Stimulated activated naive CD8-positive, alpha-beta T cell treated with anti-CD3 and anti-CD28 coated beads, Interleukin-15, Interleukin-2, amounts not matched to agents 100 U/mL and 50 U/mL, for 24 hours (primary cell): ENCODE results near the gene ITPRIPL2.
A peak's percentile ranks its signal among the peaks of the same experiment; 100 is the strongest.

Source experiments
- ATAC-seq: fragments of 150-1000 bp; cut with Tn5 transposase; one replicate; pipeline ENCODE4 v1.10.0; 2021
- DNase-seq: peaks from one replicate; pipeline ENCODE4 v3.0.0; 2021

The ITPRIPL2 gene

GRCh38 chr16:19113577-19114358 is at the start of gene ITPRIPL2:
Gene ITPRIPL2 (plus strand): TSS chr16:19113964. CDS start chr16:19114462, 498 bp downstream.
- DNase-seq = peak; percentile 43
- peak; percentile 36 for ATAC-seq

- no peak for DNase-seq
- ATAC-seq = no peak
Measured at GRCh38 chr16:19066988-19067348, 46.8 kb upstream of the ITPRIPL2 start.

DNA sequence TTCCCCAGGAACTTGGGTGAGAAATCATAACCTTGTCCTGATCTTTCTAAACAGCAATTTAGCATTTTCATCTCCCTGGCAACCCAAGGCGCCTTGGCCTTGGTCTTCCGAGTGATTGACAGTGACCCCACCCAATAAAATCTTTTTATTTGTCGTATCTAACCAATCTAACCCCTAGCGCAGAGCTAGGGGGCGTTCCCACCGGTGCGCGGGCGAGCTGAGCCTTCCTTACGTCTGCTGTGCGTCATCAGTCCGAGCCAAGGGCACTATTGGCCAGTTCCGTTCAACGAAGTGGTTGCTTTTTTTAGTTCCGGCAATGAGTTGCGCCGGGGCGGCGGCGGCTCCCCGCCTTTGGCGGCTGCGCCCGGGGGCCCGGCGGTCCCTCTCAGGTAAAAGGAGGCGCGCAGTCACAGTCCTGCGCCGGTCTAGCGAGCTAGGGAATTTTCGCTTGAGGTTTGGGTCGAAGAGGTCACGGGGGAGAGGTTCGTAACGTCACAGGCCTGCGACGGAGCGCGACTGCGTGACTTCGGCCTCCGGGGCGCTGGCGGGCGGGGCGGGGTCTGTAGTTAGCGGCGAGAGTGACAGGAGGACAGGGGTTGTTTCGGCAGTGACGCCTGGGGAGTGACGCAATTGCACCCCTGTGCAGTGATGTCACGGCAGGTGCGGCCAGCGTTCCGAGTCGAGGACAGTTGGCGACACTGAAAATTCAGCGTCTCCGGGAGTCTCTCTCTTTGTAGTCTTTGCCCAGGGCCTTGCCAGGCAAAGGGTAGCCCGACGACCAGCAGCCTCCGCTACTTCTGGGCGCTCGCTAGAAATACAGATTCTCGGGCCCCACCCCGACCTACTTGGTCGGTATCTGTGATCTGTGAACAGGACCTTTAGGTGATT is 46.2 kb upstream of the ITPRIPL2 start, which contains the start of gene COQ7:
Gene COQ7, plus strand, starts transcription at position 266 of the 888 bp plus-strand sequence. Its CDS starts 51 bp downstream, at position 317.
- ATAC-seq = peak; percentile 93
- DNase-seq = peak; percentile 98

DNA sequence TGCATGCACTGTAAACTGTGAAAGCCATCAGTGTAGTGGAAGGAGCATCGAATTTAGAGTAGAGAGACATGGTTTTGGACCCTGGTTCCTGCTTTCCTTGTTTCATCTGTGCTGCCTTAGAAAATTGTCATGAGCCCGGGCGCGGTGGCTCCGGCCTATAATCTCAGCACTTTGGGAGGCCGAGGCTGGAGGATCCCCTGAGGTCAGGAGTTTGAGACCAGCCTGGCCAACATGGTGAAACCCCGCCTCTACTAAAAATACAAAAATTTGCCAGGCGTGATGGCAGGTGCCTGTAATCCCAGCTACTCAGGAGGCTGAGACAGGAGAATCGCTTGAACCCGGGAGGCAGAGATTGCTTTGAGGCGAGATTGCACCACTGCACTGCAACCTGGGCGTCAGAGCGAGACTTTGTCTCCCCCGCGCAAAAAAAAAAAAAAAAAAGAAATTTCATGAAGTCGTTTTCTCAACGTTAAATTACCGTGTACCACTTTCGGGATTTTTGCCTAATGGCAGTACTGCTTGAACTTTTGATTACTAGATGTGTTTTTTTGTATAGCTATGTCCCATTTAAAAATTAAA is 45.4 kb upstream of the ITPRIPL2 start:
- ATAC-seq = no peak
- DNase-seq = no peak

GRCh38 chr16:19071811-19072777 is 41.7 kb upstream of the ITPRIPL2 start:
- DNase-seq (peak; percentile 68), ATAC-seq (no peak)

- ATAC-seq = no peak
- DNase-seq = no peak
Measured at GRCh38 chr16:19073344-19073743, 40.4 kb upstream of the ITPRIPL2 start.

- ATAC-seq = no peak
- DNase-seq = no peak
Measured at GRCh38 chr16:19073863-19074262, 39.9 kb upstream of the ITPRIPL2 start.

GRCh38 chr16:19075511-19075910 is 38.3 kb upstream of the ITPRIPL2 start:
- ATAC-seq (no peak), DNase-seq (no peak)

- ATAC-seq (no peak), DNase-seq (no peak)
Measured at GRCh38 chr16:19077879-19078278, 35.9 kb upstream of the ITPRIPL2 start.

GRCh38 chr16:19083670-19084069 is 30.1 kb upstream of the ITPRIPL2 start:
- DNase-seq (no peak), ATAC-seq (no peak)

DNA sequence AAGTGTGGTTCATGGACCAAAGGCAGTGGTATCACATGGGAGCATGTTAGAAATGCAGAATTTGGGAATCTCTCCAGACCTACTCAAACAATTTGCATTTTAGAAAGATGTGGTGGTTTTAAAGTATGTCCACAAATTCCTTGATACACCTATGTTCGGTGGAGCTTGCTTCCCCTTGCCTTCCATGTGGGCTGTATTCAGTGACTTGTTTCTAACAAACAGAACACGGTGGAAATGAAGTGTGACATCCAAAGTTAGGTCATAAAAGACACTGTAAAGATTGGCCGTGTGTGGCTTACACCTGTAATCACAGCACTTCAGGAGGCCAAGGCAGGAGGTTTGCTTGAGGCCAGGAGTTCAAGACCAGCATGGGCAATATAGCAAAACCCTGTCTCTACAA is 29.6 kb upstream of the ITPRIPL2 start:
- ATAC-seq (no peak), DNase-seq (no peak)

- no peak for ATAC-seq
Measured at GRCh38 chr16:19084879-19085278, 28.9 kb upstream of the ITPRIPL2 start.

DNA sequence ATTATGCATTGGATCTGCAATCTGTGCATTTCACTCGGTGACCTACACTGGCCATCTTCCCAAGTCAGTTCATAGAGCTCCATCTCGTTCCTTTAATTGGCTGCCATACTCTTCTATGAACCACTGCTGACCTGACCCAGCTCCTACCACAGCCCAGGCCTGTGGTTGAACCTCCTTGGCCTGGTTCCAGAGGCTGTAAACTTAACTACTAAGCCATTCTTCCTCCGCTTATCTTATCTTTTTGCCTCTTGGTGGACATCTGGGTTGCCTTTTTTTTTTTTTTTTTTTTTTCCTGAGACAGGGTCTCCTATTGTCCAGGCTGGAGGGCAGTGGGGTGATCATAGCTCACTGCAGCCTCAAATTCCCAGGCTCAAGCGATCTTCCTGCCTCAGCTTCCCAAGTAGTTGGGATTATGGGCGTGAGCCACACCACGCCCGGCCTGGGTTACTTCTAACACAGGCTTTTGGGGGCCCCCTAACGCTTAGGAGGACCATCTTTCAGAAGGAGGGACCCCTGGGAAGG is 28.0 kb upstream of the ITPRIPL2 start:
- ATAC-seq (no peak), DNase-seq (no peak)

More at GRCh38 chr16:19084879-19085278, 28.9 kb upstream of the ITPRIPL2 start:
- DNase-seq = no peak

GRCh38 chr16:19086322-19087199 is 27.2 kb upstream of the ITPRIPL2 start:
- DNase-seq (peak; percentile 86), ATAC-seq (peak; percentile 98)

DNA sequence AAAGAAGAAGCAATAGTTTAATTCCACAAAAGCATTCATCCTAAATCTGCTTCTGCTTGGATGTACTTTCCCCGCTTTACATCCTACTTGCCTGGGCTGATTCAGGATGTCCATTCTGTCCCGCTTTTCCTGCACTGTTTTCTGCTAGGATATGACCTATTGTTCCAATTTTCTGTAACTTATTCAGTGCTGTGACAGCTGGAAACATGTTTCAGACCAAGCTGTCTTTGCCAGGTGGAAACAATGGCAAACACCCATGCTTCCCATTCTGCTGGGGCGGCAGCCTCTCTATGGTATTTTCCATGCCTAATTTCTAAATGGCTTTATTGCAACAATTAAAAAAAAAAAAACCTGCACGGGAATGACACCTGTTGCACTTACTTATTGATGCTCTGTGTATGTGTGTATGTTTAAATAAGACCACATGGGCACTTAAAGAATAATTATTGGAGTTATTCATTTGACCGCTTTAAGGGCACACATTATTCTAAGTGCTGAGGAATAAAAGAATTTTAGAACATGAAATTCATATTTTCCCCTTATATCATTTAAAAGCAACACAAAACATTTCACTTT is 25.3 kb upstream of the ITPRIPL2 start:
- ATAC-seq = no peak
- DNase-seq = no peak

GRCh38 chr16:19089410-19089955 is 24.3 kb upstream of the ITPRIPL2 start:
- no peak for DNase-seq
- ATAC-seq = no peak

DNA sequence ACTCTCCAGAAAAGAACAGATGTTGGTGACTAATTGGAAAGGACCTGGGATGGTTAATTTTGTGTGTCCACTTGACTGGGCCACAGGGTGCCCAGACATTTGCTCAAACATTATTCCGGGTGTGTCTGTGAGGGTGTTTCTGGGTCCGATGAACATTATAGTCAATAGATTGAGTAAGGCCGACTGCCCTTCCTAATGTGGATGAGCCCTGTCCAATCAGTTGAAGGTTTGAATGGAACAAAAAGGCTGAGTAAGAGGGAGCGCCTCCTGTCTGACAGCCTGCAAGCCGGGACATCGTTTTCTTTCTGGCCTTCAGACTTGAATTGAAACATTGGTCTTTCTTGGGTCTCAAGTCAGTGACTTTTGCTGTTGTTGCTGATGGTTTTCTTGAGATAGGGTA is 22.8 kb upstream of the ITPRIPL2 start:
- DNase-seq (no peak), ATAC-seq (no peak)

DNA sequence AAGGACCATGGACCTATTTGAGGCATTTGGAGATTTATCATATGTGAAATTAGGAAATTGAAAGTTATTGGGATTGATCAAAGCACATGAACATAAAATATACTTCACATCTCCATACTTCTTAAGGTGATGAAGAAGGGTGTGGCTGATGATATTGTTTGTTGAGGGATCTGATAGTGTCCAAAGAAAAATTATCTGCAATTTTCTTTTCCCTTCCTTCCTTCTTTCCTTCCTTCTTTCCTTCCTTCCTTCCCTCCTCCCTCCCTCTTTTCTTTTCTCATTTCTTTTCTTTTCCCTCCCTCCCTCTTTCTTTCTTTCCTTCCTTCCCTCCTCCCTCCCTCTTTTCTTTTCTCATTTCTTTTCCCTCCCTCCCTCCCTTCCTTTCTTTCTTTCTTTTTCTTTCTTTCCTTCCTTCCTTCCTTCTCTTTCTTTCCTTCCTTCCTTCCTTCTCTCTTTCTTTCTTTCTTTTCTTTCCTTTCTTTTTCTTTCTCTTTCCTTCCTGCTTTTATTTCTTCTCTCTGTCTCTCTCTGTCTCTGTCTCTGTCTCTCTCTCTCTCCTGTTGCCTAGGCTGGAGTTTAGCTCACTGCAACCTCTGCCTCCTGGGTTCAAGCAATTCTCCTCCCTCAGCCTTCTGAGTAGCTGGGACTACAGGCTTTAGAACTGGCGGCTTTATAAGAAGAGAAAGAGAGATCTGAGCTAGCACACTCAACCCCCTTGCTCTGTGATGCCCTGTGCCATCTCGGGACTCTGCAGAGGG is 20.9 kb upstream of the ITPRIPL2 start:
- no peak for ATAC-seq
- no peak for DNase-seq
